OCI-LY3 (cell line): ENCODE measurements around the gene KLF7.

ENCODE experiments used
- H2AFZ ChIP-seq: fragments of 200-600, 300-600 bp; shearing (Covaris generic); 2 replicates; pipeline ENCODE4 v1.6.0; 2014; ENCODE audit warnings: antibody characterized with exemption, low read depth, low read length
- H3K27ac ChIP-seq: fragments of 200-600, 300-600 bp; sonication (generic); 2 replicates; pipeline ENCODE4 v1.5.1; 2014; ENCODE audit warnings: mild to moderate bottlenecking, low read length, moderate library complexity, mixed read lengths
- H3K27me3 ChIP-seq: fragments of 200-600, 300-600 bp; sonication (generic); 2 replicates; pipeline ENCODE4 v1.6.1; 2014; ENCODE audit warnings: low read depth, low read length, mixed read lengths
- H3K36me3 ChIP-seq: fragments of 200-600, 300-600 bp; sonication (generic); replicated peaks from 2 replicates; pipeline ENCODE3; 2014; ENCODE audit warnings: low read depth, low read length, mixed read lengths
- H3K4me1 ChIP-seq: fragments of 300-600, 200-600 bp; sonication (generic); 2 replicates; pipeline ENCODE4 v1.6.1; 2014; ENCODE audit warnings: low read length, mixed read lengths
- H3K4me2 ChIP-seq: fragments of 200-600, 300-600 bp; sonication (generic); 2 replicates; pipeline ENCODE4 v1.6.1; 2014; ENCODE audit warnings: low read length, mixed read lengths
- H3K4me3 ChIP-seq: fragments of 300-600, 200-600 bp; sonication (generic); 2 replicates; pipeline ENCODE4 v1.5.1; 2014; ENCODE audit warnings: antibody characterized with exemption, mild to moderate bottlenecking, low read length, moderate library complexity
- H3K79me2 ChIP-seq: fragments of 300-600, 200-600 bp; shearing (Covaris generic); 2 replicates; pipeline ENCODE4 v1.6.1; 2014; ENCODE audit warnings: mild to moderate bottlenecking, low read length, mixed read lengths
- H3K9ac ChIP-seq: fragments of 300-600, 200-600 bp; shearing (Covaris generic); 2 replicates; pipeline ENCODE4 v1.6.0; 2014; ENCODE audit warnings: mild to moderate bottlenecking, low read length, moderate library complexity
- H3K9me3 ChIP-seq: fragments of 200-600, 300-600 bp; shearing (Covaris generic); 2 replicates; pipeline ENCODE4 v1.6.1; 2014; ENCODE audit warnings: low read length, mixed read lengths; ENCODE audit not compliant: insufficient read depth
- H4K20me1 ChIP-seq: fragments of 200-600, 300-600 bp; sonication (generic); 2 replicates; pipeline ENCODE4 v1.6.1; 2016; ENCODE audit warnings: low read length, mixed read lengths; ENCODE audit not compliant: insufficient read depth
- EZH2phosphoT487 ChIP-seq: fragments of 200-600 bp; shearing (Covaris generic); IDR thresholded peaks from 2 replicates; pipeline ENCODE4 v1.6.1; 2018; ENCODE audit warnings: antibody characterized with exemption, mixed run types, low read depth
- TF ChIP-seq, protein P1 (sequence below): fragments of 200-600, 300-600 bp; sonication (generic); IDR thresholded peaks from 2 replicates; pipeline ENCODE4 v1.5.1; 2014; ENCODE audit warnings: antibody characterized with exemption, low read length, low read depth

The KLF7 gene

DNA sequence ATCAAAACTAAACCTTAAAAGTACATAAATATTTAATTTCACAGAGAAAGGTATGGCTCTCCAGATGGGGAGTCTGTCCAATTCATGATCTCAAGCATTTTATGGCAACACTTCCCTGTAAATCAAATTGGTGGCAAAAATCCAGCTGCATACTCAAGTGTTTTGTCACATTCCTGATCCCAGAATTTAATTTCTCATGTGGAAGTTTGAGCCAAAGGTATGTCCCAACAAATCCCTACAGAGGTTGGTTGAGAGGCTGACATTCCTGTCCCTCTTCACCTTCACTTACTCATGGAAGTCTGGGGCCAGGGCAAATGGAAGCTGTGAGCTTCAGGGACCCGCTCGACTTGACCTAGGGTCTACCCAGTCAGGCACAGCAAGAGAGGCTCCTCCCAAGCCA lies 17.7 kb downstream of the KLF7 start:
- no peaks in the 10 kb centered on the region for H3K9me3 ChIP-seq
- no peaks in the 10 kb centered on the region for H3K4me1 ChIP-seq
- H3K27me3 ChIP-seq, result peaks cover 59% of the 10 kb centered on the region
- H3K4me3 ChIP-seq, result no peak overlapping the region
- H3K9ac ChIP-seq, result no peak overlapping the region
- no peaks in the 10 kb centered on the region for H4K20me1 ChIP-seq
- H2AFZ ChIP-seq, result no peak overlapping the region
- no peak overlapping the region for H3K27ac ChIP-seq
- TF ChIP-seq EZH2phosphoT487, result no peak
- H3K36me3 ChIP-seq, result no peaks in the 10 kb centered on the region
- no peaks in the 10 kb centered on the region for H3K79me2 ChIP-seq
- no peak overlapping the region for H3K4me2 ChIP-seq

DNA sequence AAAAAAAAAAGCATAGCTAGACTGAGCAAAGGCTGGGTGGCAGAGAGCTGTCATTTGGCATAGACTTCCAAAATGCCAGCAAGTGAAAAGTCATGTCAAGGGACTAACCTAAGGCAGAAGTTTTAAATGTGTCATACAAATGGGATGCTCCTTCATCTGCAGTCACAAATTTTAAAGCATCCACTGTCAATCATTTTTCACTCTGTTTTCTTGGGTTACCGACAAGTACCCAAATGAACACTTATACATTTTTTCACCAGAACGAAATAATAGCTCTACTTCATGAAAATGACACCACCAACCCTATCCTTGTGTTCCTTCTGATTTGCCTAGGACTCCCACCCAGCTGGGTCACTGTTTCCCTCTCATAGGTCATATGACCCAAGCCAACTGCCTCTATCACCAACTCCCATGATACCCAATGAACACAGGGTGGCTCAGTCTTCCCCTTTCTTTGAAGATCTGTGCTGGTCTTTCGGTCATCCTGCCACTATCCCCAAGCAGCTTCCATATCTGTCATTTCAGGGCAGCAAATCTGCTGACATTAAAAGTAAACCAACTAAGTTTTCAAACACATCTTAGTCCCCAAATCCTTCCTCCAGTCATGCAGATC lies 21.5 kb downstream of the KLF7 start:
- Histone ChIP-seq H2AFZ (no peak overlapping the region), H3K9ac (no peak overlapping the region), H3K4me1 (no peaks in the 10 kb centered on the region), H3K4me2 (no peak overlapping the region), H3K79me2 (no peaks in the 10 kb centered on the region), H3K4me3 (no peak overlapping the region), H4K20me1 (no peaks in the 10 kb centered on the region), H3K9me3 (no peaks in the 10 kb centered on the region), H3K36me3 (no peaks in the 10 kb centered on the region), H3K27me3 (peaks cover 40% of the 10 kb centered on the region), H3K27ac (no peak overlapping the region)
- no peak for TF ChIP-seq EZH2phosphoT487
- TF ChIP-seq, protein P1, sequence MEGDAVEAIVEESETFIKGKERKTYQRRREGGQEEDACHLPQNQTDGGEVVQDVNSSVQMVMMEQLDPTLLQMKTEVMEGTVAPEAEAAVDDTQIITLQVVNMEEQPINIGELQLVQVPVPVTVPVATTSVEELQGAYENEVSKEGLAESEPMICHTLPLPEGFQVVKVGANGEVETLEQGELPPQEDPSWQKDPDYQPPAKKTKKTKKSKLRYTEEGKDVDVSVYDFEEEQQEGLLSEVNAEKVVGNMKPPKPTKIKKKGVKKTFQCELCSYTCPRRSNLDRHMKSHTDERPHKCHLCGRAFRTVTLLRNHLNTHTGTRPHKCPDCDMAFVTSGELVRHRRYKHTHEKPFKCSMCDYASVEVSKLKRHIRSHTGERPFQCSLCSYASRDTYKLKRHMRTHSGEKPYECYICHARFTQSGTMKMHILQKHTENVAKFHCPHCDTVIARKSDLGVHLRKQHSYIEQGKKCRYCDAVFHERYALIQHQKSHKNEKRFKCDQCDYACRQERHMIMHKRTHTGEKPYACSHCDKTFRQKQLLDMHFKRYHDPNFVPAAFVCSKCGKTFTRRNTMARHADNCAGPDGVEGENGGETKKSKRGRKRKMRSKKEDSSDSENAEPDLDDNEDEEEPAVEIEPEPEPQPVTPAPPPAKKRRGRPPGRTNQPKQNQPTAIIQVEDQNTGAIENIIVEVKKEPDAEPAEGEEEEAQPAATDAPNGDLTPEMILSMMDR, result no peak

DNA sequence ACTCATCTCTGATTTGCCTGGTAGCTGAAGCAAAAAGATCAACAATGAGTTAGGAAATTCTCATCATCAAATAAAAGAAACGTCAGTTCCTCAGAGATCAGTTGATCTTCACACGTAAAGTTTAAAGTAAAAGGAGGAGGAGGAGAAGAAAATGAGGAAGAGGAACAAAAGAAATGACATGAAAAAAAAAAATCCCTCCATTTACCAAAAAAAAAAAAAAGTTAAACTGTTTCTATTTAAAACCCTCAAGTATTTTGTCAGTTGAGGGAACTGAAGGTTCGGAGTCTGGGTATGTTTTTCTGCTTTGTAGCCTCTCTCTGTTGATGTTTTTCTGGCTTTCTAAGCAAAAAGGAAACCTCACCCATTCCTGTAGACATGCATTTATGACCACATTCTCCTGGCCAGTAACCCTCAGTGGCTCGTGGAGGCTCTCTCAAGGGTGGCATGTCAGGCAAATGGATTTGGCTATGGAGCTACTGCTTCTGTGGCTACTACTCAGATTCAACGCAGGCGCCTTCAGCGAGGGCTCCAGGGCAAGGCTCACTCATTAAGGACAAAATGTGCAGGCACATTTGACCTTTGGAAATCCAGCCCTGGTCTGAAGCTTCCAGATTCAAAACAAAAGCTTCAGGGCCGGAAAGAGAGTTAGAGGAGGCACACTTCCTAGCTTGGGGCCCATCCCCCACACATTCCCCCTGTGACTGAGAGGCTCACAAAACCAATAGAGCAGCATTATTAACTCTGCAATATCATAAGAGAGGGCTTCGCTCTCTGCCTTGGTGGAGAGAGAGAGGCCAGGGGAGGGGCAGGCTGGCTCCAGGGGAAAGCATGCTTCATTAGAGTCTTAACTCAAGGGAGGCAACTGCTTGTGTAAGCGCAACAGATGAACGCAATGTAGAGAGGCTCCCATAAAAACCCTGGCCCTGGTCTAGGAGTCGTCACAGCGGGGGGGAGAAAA lies 22.3 kb downstream of the KLF7 start:
- H3K27me3 ChIP-seq, result peaks cover 33% of the 10 kb centered on the region
- H3K4me1 ChIP-seq, result no peaks in the 10 kb centered on the region
- no peak overlapping the region for H3K9ac ChIP-seq
- H3K4me3 ChIP-seq, result no peak overlapping the region
- no peaks in the 10 kb centered on the region for H4K20me1 ChIP-seq
- H3K4me2 ChIP-seq, result no peak overlapping the region
- TF ChIP-seq, protein P1, result no peak
- TF ChIP-seq EZH2phosphoT487, result no peak
- no peaks in the 10 kb centered on the region for H3K79me2 ChIP-seq
- no peak overlapping the region for H3K27ac ChIP-seq
- H2AFZ ChIP-seq, result no peak overlapping the region
- H3K9me3 ChIP-seq, result no peaks in the 10 kb centered on the region
- H3K36me3 ChIP-seq, result no peaks in the 10 kb centered on the region

DNA sequence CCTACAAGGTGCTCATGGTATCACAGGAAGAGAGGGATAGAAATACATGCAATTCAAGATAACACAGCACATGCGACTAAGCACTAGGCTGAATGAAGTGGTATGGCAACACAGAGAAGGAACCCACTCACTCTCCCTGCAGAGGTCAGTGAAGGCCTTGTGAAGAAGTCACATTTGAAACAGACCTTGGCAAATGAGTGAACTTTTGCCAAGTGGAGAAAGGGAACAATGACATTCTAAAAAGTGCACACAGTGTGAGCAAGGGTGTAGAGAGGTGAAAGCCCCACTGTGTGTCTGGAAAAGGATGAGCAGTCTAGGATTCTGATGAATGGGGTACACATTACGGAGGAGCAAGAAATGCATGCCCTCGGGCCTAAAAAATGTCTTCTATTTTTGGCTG lies 23.3 kb downstream of the KLF7 start:
- H3K36me3 ChIP-seq, result no peaks in the 10 kb centered on the region

More for the DNA sequence above, 23.3 kb downstream of the KLF7 start:
- Histone ChIP-seq H3K27me3 (peaks cover 23% of the 10 kb centered on the region), H3K27ac (no peak overlapping the region), H2AFZ (no peak overlapping the region), H4K20me1 (no peaks in the 10 kb centered on the region), H3K79me2 (no peaks in the 10 kb centered on the region), H3K4me2 (no peak overlapping the region), H3K4me1 (no peaks in the 10 kb centered on the region), H3K4me3 (no peak overlapping the region), H3K9me3 (no peaks in the 10 kb centered on the region), H3K9ac (no peak overlapping the region)
- TF ChIP-seq, protein P1, result peak; percentile 19
- no peak for TF ChIP-seq EZH2phosphoT487
